Measurements from ENCODE around the gene FSHR.

FSHR gene

DNA sequence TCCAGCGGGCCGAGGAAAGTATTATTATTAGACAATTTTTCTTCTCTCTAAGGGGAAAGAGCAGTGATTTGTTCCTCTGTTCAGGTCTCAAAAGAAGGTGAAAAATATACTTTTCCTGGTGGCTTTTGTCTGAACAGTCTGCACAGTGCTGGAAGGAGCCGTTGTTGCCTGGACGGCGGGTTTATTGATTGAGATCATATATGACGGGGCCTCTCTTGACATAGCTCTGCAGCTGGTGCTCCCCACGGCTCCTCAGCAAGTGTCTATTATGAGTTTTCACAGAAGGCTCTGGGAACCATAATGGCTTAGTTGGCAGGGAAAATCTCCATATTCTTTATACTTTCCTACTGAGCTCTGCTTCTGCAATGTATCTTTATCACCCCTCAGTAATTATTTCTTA, 42.9 kb downstream of the FSHR start:
- no peak for DNase-seq (ENCODE audit: low spot score)

DNA sequence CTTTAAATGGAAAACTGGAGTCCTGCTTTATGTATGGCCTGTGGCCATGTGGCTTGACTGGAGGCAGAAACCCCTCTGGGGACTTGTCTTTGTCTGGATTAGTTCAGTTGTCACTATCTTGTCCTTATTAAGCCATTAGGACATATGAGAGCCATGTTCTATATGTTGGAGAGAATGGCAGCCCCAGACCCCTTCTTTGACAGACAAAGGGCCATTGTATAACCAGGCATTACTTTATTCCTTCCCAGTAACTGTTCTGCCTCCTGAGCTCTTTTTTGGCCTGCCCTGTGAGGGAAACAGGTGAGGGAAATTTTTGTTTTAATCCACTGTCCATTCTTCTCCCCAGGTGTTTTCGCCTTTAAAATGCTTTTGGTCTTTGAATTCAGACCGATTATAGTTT, 43.3 kb downstream of the FSHR start:
- no peak for DNase-seq (ENCODE audit: low spot score)

DNA sequence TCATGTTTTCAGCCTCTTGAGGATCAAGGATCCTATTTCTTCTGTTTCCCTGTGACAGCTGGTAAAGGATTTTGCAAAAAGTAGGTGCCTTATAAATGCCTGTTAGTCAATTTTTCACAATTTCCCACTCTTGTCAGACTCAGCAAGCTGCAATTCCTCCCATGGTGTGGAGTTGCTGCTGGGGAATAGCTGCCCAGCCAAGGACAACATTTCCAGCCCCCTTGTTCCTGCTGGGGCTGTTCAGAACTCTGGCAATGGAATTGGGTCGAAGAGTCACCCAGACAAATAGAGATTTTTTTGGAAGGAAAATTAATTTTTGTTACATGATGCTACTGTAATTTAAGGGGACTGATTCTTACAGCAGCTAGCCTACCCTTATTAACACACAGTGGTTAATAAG, 43.7 kb downstream of the FSHR start:
- DNase-seq (ENCODE audit: low spot score) = no peak

DNA sequence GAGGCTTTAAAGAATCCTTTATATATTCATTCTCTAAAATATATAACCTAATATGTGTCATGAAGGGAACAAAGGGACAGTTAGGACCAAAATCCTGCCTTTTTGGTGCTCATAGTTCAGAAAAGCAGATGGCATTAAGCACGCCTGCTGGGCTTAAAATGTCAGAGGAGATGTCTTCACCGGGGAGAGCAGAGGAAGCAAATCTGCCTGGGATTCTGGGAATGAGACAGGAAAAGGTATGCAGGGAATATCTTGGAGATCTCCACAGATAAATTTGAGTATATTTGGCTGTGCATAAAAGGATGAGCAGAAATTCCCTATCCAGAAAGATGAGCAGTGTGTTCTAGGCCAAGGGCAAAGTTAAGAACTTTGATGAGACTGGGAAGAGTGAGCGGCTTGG, 45.5 kb downstream of the FSHR start:
- DNase-seq (ENCODE audit: low spot score) = no peak

DNA sequence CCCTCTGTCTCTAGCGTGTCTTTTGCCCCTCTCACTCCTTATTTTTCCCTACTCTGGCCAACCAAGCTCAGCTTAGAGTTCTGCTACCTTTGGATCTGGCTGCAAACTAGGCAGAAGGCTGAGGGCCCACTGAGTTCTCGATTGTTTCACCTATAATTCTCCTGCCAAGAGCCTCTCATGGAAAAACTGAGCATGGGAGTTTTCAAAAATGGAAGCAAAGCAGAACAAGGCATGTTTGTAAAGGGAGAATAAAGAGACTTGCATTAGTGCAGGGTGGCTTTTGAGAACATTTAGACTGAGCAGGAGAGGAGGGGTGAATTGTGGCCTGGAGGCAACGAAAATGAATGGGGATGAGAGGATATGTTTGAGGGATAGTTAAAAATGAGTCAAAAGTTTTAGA, 45.9 kb downstream of the FSHR start:
- no peak for DNase-seq (ENCODE audit: low spot score)

DNA sequence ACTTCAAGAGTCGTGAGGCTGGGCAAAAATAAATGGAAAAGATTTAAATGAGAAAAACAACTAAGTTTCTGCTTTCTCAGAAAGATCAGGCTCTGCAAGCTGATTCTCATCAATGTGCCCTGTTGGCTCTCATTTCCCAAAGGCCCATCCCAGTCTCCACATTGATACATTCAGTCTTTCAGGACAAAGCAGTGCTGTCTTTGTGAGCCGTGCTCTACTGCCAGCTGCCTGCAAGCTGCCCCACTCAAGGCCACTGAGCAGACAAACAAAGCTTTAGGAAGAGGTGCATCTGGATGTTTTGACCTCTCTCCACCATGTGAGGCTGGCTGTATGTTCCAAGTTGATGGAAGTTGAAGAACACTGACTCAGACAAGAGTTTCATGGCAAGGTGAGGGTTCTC, 48.8 kb downstream of the FSHR start:
- DNase-seq (ENCODE audit: low spot score) = no peak

DNA sequence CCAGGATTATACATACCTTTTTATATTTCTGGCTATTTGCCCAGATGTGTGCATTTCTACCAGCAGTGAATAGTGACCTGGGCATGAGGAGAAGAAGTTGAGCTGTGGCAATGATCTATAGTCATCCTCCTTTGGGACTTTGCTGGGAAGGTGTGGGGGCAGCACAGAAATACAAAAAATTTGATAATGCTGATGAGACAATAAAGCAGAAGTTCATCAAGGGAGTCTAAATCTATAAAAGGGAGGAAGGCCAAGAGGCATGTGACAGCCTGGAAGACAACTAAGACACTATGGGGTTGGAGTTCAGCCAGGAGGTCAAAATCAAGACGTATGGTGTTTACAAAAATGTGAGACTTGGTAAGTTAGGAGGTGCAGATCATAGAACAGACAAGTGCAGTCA, 52.2 kb downstream of the FSHR start:
- no peak for DNase-seq (ENCODE audit: low spot score)

DNA sequence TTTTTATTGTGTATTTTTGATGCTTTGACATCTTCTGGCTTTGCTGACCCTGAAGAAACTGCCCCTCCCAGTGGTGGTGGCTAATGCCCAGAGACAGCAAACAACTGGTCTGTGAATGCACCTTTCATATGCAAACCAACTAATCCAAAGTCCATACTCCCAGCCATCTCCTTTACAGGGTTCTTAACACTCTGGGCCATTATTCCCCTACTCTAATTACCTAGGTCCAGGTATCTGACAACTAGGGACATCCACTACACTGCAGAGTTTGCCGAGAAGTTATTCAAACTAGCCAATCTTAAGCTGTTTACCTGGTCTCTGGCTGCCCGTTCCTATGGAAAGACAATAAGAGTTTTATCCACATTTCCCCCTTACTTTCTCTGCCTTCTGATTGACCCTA, 73.6 kb downstream of the FSHR start:
- DNase-seq (ENCODE audit: low spot score) = no peak

DNA sequence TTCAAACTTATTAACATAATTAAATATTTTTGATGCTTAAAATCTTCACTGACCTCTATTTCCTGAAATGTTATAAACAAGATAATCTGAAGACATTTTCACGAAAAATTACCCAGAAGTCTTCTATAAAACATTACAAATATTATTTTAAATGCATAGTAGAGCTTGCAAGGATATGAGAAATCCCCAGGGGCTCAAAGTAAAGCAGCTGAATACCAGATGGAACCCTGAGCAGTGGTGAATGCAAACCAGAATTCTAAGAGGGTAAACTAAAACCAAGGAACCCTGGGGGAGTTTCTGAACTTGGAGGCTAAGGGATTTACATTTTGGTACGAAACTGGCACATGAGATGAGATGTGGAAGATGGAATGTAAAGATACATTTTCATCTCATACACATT, 83.6 kb downstream of the FSHR start:
- no peak for DNase-seq (ENCODE audit: low spot score)

DNA sequence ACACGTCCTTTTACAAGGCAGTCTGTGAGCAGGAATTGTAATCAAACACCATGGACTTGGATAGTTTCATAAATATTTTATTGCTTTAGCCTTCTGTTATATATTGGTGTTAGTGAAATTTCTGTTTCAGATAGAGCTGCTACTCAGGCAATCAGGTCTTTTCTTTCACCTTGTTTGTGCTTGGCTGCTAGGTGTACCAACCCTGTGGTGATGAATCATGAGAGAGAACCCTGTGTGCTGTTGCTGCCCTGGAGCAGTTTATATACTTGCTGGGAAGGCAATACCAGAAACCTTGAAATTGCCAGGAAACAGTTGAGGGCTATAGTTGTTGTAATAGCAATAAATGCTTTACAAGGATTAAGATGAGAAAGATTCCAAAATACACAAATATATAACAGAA, 84.5 kb downstream of the FSHR start:
- no peak for DNase-seq (ENCODE audit: low spot score)

DNA sequence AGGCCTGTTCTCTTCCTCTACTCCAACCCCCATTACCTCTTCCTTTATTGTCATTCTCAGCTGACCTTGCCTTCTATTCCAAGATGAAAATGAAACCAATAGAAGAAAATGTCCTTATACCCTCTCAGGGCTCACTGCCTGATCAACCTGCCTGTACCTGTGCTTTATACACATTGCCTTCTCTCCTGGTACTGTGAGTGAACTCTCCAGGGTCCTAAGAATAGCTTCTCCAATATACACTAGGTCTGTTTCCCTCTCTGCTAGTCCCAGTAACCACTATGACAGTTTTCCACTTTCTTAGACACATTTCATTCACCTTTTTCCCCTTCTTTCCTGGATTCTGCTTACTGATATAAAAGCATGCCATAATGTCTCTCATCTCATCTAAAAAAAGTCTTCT, 85.7 kb downstream of the FSHR start:
- no peak for DNase-seq (ENCODE audit: low spot score)

DNA sequence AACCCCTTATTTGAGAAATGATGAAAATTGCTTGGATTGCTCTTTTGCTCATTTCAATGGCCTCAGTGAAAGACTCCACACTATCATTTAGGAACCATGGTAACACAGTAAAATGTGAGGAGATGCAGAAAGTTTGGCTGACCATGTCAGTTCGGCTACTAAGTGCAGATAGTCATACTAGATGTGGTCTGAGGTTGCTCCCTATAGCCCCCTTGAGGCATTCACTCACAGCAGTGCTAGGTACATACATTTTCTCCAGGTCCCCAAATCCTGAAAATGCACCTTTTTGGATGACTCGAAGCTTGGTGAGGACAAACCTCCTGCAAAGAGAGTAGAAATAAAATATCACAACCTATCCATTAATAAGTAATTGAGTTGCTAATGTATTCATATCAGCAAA, 86.3 kb downstream of the FSHR start:
- no peak for DNase-seq (ENCODE audit: low spot score)

DNA sequence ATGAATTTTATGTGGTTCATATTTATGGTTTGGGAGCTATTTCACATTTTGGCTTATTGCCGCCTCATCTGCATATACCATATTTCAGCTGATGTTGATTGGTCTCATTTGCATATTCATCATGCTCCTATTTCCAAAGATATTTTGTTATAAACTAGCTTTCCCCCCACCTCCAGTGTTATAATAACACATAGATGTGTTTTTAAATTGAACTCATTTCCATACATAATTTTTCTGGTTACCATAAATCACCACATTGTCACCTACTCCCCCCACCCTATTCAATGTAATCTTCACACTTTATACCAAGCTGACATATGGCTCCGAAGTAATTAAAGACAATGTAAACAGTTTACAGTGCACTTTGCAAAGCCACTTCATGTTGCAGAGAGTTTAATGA, 101.2 kb downstream of the FSHR start:
- DNase-seq (ENCODE audit: low spot score) = no peak

DNA sequence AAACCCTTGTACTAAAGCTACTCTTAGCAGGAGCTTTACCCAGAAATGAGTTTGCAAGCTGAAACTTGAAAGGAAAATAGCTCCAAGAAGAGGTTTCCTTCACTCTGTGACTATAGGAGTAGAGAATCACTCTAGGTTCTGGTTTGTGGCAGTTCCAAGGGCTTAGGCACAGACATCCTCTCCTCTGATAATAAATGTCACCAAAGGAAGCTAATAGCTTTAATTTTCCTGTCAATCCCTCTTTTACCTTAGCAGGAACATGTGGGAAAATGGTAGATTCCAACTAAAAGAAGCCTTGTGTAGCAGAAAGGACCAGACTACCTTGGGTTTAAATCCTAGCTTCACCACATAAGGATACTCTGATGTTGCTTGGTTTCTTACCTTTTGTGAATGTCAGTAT, 104.0 kb downstream of the FSHR start:
- no peak for DNase-seq (ENCODE audit: low spot score)

DNA sequence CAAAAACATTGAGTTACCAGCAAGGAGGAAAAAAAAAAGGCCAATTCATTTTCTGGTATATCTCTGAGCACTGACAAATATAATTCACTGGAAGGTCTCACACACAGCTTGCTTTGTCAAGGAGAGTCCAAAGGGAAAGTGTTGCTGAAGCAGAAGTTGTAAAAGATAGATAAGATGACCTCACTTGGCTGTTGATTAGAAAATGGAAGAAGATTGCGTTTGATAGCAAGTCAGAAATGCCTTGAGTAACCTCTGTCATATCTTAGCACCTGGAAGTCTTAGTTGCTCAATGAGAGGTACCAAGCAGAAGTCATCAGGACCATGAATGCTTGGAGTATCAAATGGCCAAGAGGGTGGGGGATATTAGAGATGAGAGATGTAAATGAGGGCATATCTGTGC, 105.2 kb downstream of the FSHR start:
- no peak for DNase-seq (ENCODE audit: low spot score)

DNA sequence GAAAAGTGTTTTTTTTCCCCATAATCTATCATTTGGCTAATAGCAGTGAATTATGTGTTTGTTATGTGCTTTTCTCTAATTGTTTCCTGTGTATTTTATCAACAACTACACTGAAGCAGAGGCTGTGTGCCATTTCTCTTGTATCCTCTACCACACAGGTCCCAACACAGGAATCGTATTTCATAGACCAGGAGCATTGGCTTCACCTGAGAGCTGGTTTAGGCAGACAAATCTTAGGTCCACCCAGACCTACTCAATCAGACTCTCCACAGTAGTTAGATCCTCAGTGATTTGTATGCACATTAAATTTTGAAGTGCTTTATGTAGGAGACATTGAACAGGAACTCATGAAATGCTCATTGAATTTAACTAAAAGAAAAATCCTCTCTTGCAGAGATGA, 109.2 kb downstream of the FSHR start:
- no peak for DNase-seq (ENCODE audit: low spot score)

DNA sequence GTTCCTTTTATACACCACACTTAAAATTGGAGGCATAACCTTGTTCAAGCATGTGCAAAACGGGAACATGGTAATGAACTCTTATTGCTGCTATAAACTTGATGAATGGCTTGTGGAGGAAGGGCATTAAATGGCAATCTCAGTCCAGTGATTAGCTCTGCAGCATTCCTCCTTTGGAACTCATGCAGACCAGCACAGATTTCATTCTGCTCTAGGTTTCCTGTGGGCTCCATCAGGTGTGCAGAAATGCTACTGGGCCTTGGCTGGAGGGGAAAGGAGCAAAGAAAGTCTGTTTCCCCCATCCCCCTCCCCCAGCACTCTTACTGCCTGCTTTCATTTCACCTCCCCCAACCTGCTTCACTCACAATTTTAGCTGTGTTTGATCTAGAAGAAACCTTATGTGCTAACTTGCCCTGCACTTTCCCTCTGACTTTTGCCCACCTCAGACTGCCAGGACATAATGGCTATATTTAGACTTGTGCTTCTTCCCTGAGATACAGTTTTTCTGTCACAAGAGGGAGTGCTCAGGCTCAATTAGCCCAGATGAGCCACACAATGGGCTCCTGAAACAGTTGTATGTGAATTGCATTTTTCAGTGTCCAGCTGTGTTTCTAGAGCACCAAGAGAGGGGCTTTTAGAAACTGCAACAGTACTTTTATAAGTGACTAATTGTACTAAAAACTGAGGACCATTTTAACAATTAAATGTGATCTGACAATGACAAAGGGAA, 109.8 kb downstream of the FSHR start:
- no peak for DNase-seq (ENCODE audit: low spot score)

DNA sequence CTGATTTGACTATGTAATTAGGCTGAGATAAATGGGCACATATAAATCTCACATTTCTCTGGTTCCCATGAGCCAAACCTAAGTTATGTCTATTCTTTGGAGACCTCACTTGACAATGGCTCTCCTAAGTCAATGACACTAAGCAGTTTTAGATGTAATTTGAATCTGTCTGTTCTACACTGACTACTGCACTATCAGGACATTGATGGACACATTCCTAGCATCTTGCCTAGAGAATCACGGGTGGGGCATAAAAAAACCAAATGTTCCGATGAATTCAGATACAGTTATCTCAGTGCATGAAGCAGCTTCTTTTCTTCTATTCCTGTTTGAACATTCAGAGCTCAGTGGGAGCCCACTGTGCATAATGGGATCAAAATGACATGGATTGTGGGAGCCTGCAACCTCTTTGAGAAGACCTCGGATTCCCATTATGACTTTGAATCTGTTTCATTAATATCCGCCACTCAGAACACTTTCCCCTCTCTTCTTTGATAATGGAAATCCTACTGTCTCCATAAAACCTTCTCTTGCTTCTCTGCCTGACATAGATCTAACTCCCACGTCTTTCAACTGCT, 110.8 kb downstream of the FSHR start:
- no peak for DNase-seq (ENCODE audit: low spot score)

DNA sequence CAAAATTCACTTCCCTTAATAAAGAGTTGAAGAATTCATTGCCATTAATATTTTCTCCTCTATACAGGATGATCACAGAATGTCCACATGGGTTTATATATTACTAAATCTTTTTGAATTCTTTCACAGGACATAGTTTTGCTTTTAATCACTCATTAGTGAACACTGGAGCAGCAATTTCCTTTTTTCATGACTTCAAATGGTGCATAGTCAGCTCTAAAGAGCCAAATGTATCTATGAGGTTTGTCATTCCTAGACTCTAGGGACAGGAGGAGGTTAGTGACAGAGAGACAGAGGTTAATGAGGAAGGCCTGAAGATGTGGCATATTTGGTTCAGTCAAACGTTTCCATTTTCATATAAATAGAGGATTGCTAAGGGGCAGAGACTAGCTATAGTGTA, 111.8 kb downstream of the FSHR start:
- DNase-seq (ENCODE audit: low spot score) = no peak

DNA sequence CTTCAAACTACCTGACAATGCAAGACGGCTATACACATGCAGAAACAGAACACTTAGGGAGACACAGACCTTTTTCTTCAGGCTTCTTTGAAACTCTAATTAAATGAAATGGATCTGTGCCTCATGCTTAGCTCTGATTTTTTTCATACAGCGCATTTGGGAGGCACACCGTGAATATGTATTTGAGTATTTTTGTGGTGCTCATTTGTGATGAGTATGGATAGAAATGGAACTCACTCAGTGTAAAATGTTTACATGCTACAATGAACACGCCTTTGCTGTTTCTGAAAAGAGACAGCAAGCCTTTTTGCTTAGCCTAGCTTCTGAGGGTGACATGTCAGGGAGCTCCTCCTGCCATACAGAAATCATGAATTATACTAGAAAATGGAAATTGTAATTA, 113.3 kb downstream of the FSHR start:
- DNase-seq (ENCODE audit: low spot score) = no peak

DNA sequence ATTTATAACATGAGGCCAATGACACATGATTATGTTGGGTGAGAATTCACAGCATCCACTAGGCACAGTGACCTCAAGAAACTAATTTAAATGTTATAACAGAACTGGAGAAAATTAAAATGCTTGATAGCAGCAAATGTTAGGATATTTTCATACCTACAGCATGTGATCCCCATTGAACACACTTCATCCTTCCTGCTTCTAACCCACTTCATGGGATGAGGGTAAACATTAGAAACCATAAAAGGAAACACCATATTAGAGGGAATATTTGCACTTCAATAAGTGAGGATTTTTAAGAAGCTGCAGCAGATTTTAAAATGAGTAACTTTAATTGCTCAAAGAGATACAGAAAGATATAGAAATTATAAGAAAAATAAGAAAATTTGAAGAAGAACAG, 117.1 kb downstream of the FSHR start:
- no peak for DNase-seq (ENCODE audit: low spot score)

DNA sequence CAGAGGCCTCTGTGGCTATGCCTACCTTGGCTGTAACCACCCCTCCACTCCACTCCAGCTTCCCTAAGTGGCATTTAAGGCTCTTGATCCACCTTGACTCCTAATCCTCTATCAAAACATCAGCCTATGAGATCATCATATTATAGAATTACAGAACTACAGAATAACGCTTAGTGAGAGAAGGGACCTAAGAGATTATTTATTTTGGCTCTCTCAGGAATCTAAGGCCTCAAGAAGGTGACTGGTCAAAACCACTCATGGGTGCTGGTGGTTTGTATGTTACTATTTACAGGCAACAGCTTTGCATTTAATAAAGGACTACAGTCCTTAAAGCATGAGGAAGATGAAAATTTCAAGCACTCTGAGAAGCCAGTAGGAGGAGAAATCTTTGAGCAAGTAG, 118.8 kb downstream of the FSHR start:
- DNase-seq (ENCODE audit: low spot score) = no peak

DNA sequence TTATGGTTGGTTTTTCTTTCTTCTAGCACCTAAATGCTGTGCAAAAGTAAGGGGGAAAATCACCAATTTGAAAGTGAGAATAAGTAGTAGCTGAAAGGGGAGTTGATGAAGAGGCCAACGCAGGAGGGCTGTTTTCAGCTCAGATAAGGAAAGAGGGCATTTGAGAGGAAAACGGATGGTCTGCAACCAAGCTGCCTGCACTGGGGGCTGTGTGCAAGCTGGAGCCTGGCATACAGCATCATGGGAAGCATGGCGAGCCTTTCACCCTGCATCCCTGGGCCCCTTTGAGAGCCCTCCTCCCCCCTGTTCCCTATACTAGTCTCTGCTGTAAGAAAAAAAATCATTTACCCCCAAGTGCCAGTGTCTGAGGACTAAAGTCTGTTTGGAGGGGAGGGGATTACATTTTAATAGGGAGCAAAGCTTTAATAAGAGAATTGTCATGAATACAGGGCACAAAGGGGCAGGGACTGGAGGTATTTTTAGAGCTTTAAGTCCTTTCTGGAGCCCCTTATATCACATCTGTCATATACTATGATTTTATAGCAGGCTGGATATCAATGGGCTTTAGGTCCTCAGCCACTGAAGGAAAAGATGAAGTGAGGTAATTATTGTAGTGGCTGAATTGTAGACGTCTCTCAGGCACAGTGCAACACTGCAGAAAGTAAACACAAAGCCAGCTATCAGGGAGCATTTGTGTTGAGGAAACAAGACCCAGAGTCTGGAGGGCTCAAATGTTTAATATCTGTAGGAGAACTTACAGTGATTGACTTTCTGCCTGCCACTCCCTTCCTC, 120.7 kb downstream of the FSHR start:
- DNase-seq (ENCODE audit: low spot score) = no peak

DNA sequence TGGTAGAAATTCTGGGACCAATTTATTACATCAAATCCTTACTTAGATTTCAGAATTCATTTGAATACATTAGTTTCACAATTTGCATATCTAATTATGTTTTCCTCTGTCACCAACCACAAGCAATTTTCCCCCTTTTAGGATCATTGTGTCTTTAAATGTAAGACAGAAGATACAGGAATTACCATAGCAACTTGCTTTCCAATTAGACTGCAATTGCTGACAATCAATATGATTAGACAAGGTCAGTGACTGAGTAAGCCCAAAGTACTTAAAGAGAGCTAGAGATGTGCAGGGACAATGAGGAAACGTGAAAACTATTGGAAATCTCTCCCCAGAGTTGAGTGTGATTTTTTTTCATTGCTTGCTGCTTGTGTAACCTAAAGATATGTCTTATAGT, 121.4 kb downstream of the FSHR start:
- DNase-seq (ENCODE audit: low spot score) = no peak

All from GM03348 (cell line).